Liver (tissue), 3 donors: ENCODE measurements around the gene TTC21A.

ENCODE experiments used
- RAD21 ChIP-seq, 2 donors: IDR thresholded peaks; 2 replicates each; pipeline ENCODE4 v1.6.1; 2016; ENCODE audit warnings: antibody characterized with exemption in 2 of 2, mild to moderate bottlenecking in 2 of 2
- REST ChIP-seq: IDR thresholded peaks from 2 replicates; pipeline ENCODE4 v1.6.1; 2016; ENCODE audit warnings: antibody characterized with exemption, mild to moderate bottlenecking
- TF ChIP-seq, protein P1 (sequence below): fragments of 150-350 bp; IDR thresholded peaks from 2 replicates; pipeline ENCODE4 v1.5.1; 2017; ENCODE audit warnings: improper control_type of control experiment, low read depth, low read length; ENCODE audit not compliant: missing input control
- donor health status: healthy.
- donor health status: healthy.

- no peak for TF ChIP-seq REST
- TF ChIP-seq, protein P1, sequence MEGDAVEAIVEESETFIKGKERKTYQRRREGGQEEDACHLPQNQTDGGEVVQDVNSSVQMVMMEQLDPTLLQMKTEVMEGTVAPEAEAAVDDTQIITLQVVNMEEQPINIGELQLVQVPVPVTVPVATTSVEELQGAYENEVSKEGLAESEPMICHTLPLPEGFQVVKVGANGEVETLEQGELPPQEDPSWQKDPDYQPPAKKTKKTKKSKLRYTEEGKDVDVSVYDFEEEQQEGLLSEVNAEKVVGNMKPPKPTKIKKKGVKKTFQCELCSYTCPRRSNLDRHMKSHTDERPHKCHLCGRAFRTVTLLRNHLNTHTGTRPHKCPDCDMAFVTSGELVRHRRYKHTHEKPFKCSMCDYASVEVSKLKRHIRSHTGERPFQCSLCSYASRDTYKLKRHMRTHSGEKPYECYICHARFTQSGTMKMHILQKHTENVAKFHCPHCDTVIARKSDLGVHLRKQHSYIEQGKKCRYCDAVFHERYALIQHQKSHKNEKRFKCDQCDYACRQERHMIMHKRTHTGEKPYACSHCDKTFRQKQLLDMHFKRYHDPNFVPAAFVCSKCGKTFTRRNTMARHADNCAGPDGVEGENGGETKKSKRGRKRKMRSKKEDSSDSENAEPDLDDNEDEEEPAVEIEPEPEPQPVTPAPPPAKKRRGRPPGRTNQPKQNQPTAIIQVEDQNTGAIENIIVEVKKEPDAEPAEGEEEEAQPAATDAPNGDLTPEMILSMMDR, result no peak
- no peak for TF ChIP-seq RAD21 (IDR thresholded peaks at IDR 0.05)
Measured at GRCh38 chr3:39168156-39168780, 60.8 kb downstream of the TTC21A start.
